GM21367 (cell line): ENCODE measurements around the gene HS6ST2.
"Not testable (repeated sequence)": the region's sequence is repeated elsewhere in the genome, so short reads cannot be mapped to it uniquely, and the experiment has no call there.

Experiments
- ATAC-seq: cut with Tn5 transposase; IDR thresholded peaks from one replicate; pipeline ENCODE4 v1.9.1; 2021; ENCODE audit not compliant: unreplicated experiment

The HS6ST2 gene

GRCh38 chrX:132945055-132945599, 13.3 kb downstream of the HS6ST2 start:
- ATAC-seq = not testable (repeated sequence)

- no peak for ATAC-seq
Measured at GRCh38 chrX:132940727-132941327, 17.6 kb downstream of the HS6ST2 start.

GRCh38 chrX:132933170-132933569, 25.3 kb downstream of the HS6ST2 start:
- ATAC-seq = no peak

GRCh38 chrX:132924426-132924825, 34.0 kb downstream of the HS6ST2 start:
- ATAC-seq = no peak

- ATAC-seq = no peak
Measured at GRCh38 chrX:132918523-132918922, 39.9 kb downstream of the HS6ST2 start.

GRCh38 chrX:132916349-132916748, 42.1 kb downstream of the HS6ST2 start:
- ATAC-seq = no peak

- no peak for ATAC-seq
Measured at GRCh38 chrX:132909643-132910042, 48.8 kb downstream of the HS6ST2 start.

- no peak for ATAC-seq
Measured at GRCh38 chrX:132908891-132909290, 49.5 kb downstream of the HS6ST2 start.

- ATAC-seq = no peak
Measured at GRCh38 chrX:132900633-132901293, 57.7 kb downstream of the HS6ST2 start.

GRCh38 chrX:132887569-132887968, 70.9 kb downstream of the HS6ST2 start:
- ATAC-seq = no peak

GRCh38 chrX:132883358-132883915, 75.0 kb downstream of the HS6ST2 start:
- no peak for ATAC-seq

GRCh38 chrX:132880753-132881152, 77.7 kb downstream of the HS6ST2 start:
- not testable (repeated sequence) for ATAC-seq

- ATAC-seq = no peak
Measured at GRCh38 chrX:132877954-132878536, 80.4 kb downstream of the HS6ST2 start.

- no peak for ATAC-seq
Measured at GRCh38 chrX:132876523-132877338, 81.7 kb downstream of the HS6ST2 start.

GRCh38 chrX:132875650-132876522, 82.5 kb downstream of the HS6ST2 start:
- ATAC-seq = no peak

GRCh38 chrX:132862562-132862961, 95.9 kb downstream of the HS6ST2 start:
- no peak for ATAC-seq

GRCh38 chrX:132861076-132861475, 97.4 kb downstream of the HS6ST2 start:
- ATAC-seq = no peak

- no peak for ATAC-seq
Measured at GRCh38 chrX:132860200-132860599, 98.2 kb downstream of the HS6ST2 start.

GRCh38 chrX:132858018-132858417, 100.4 kb downstream of the HS6ST2 start:
- no peak for ATAC-seq

- ATAC-seq = no peak
Measured at GRCh38 chrX:132855780-132856341, 102.6 kb downstream of the HS6ST2 start.
